Measurements from ENCODE around the gene TUG1. TPM values are rescaled to one million over a fixed set of nuclear protein-coding genes. Genes with fewer than 3 reads are reported as not detected.

Gene TUG1
- total RNA-seq, 1 experiment from 2014 or later = 103 TPM

DNA sequence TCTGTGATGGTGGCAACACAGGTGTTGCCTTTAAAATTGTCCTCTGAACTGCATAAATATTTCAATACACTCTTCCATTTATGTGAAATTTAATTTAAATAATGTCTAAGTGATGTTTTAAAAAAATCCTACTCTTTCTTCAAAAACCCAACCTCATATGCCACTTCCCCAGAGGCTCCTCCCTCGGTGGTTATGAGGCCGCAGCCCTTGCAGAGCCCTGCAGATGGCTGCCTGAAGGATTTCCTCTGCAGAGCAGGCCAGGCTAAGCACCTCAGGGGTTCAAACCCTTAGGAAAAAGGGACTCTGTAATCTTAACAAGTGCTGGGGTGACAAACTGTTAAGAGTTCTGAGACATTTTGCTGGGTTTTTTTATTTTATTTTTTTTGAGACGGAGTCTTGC, 25.7 kb upstream of the TUG1 start:
- no peaks in the 10 kb centered on the region for H3K27me3 Mint-ChIP-seq (ENCODE audit: insufficient read depth, unreplicated experiment)
- CTCF ChIA-PET = no interaction called here

GRCh38 chr22:30944986-30945385, 24.1 kb upstream of the TUG1 start:
- TF ChIP-seq, protein P1, sequence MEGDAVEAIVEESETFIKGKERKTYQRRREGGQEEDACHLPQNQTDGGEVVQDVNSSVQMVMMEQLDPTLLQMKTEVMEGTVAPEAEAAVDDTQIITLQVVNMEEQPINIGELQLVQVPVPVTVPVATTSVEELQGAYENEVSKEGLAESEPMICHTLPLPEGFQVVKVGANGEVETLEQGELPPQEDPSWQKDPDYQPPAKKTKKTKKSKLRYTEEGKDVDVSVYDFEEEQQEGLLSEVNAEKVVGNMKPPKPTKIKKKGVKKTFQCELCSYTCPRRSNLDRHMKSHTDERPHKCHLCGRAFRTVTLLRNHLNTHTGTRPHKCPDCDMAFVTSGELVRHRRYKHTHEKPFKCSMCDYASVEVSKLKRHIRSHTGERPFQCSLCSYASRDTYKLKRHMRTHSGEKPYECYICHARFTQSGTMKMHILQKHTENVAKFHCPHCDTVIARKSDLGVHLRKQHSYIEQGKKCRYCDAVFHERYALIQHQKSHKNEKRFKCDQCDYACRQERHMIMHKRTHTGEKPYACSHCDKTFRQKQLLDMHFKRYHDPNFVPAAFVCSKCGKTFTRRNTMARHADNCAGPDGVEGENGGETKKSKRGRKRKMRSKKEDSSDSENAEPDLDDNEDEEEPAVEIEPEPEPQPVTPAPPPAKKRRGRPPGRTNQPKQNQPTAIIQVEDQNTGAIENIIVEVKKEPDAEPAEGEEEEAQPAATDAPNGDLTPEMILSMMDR (IDR thresholded peaks at IDR 0.05; ENCODE audit: insufficient read depth in 1 of 2, low read depth in 1 of 2, low read length in 1 of 2, severe bottlenecking in 1 of 2, unreplicated experiment in 1 of 2) = no peak
- no peaks in the 10 kb centered on the region for H3K27me3 ChIP-seq (replicated peaks; ENCODE audit: control insufficient read depth, insufficient read depth, low read length)
- Mint-ChIP-seq H3K4me3 (ENCODE audit: unreplicated experiment) (no peak overlapping the region), H3K27ac (ENCODE audit: unreplicated experiment) (no peak overlapping the region), H3K9me3 (ENCODE audit: unreplicated experiment) (no peaks in the 10 kb centered on the region), H3K36me3 (ENCODE audit: insufficient read depth, unreplicated experiment) (peaks cover 47% of the 10 kb centered on the region), H3K27me3 (ENCODE audit: insufficient read depth, unreplicated experiment) (no peaks in the 10 kb centered on the region), H3K4me1 (ENCODE audit: low read depth, unreplicated experiment) (no peaks in the 10 kb centered on the region)
- no peak for DNase-seq
- H3K4me3 ChIP-seq (ENCODE audit: low read depth, low read length) = no peak overlapping the region
- H3K36me3 ChIP-seq (ENCODE audit: control insufficient read depth, insufficient read depth, low read length) = peaks cover 17% of the 10 kb centered on the region
- CTCF ChIA-PET = interaction anchor here (0.6 to 1.1 kb wide), 2 partner anchors 24 to 97 kb away, joined by 3 to 11 read pairs; partner anchors contain the start of gene MORC2
- H3K9me3 ChIP-seq = no peaks in the 10 kb centered on the region
- no TSS peak for BruUV-seq (replicated peaks)
- H3K4me1 ChIP-seq = no peaks in the 10 kb centered on the region
- POLR2A ChIA-PET = no interaction called here
- intact Hi-C loops (cut with micrococcal nuclease; ENCODE audit: unreplicated experiment) = no loop called here

More for the DNA sequence above, 25.7 kb upstream of the TUG1 start:
- Mint-ChIP-seq H3K4me3 (ENCODE audit: unreplicated experiment) (no peak overlapping the region), H3K27ac (ENCODE audit: unreplicated experiment) (no peak overlapping the region), H3K9me3 (ENCODE audit: unreplicated experiment) (no peaks in the 10 kb centered on the region), H3K36me3 (ENCODE audit: insufficient read depth, unreplicated experiment) (peaks cover 60% of the 10 kb centered on the region), H3K4me1 (ENCODE audit: low read depth, unreplicated experiment) (no peaks in the 10 kb centered on the region)
- BruUV-seq (replicated peaks) = no TSS peak
- Histone ChIP-seq H3K4me1 (no peaks in the 10 kb centered on the region), H3K9me3 (no peaks in the 10 kb centered on the region), H3K36me3 (ENCODE audit: control insufficient read depth, insufficient read depth, low read length) (peaks cover 15% of the 10 kb centered on the region), H3K4me3 (ENCODE audit: low read depth, low read length) (no peak overlapping the region), H3K27me3 (replicated peaks; ENCODE audit: control insufficient read depth, insufficient read depth, low read length) (no peaks in the 10 kb centered on the region)
- TF ChIP-seq, protein P1 (IDR thresholded peaks at IDR 0.05; ENCODE audit: insufficient read depth in 1 of 2, low read depth in 1 of 2, low read length in 1 of 2, severe bottlenecking in 1 of 2, unreplicated experiment in 1 of 2) = no peak
- POLR2A ChIA-PET = no interaction called here
- no peak for DNase-seq
- intact Hi-C loops (cut with micrococcal nuclease; ENCODE audit: unreplicated experiment) = no loop called here

- no peaks in the 10 kb centered on the region for H3K9me3 Mint-ChIP-seq (ENCODE audit: unreplicated experiment)
- peaks cover 15% of the 10 kb centered on the region for H3K36me3 ChIP-seq (ENCODE audit: control insufficient read depth, insufficient read depth, low read length)
Measured at GRCh38 chr22:30945653-30946052, 23.4 kb upstream of the TUG1 start.

More at GRCh38 chr22:30945653-30946052, 23.4 kb upstream of the TUG1 start:
- Mint-ChIP-seq H3K27me3 (ENCODE audit: insufficient read depth, unreplicated experiment) (no peaks in the 10 kb centered on the region), H3K4me3 (ENCODE audit: unreplicated experiment) (no peak overlapping the region), H3K4me1 (ENCODE audit: low read depth, unreplicated experiment) (no peaks in the 10 kb centered on the region), H3K36me3 (ENCODE audit: insufficient read depth, unreplicated experiment) (peaks cover 47% of the 10 kb centered on the region), H3K27ac (ENCODE audit: unreplicated experiment) (no peak overlapping the region)
- H3K4me3 ChIP-seq (ENCODE audit: low read depth, low read length) = no peak overlapping the region
- ChIA-PET CTCF (interaction anchor here (0.6 to 1.1 kb wide), 2 partner anchors 23 to 96 kb away, joined by 3 to 11 read pairs; partner anchors contain the start of gene MORC2), POLR2A (no interaction called here)
- no TSS peak for BruUV-seq (replicated peaks)
- no peaks in the 10 kb centered on the region for H3K27me3 ChIP-seq (replicated peaks; ENCODE audit: control insufficient read depth, insufficient read depth, low read length)
- no peaks in the 10 kb centered on the region for H3K9me3 ChIP-seq
- TF ChIP-seq, protein P1 (IDR thresholded peaks at IDR 0.05; ENCODE audit: insufficient read depth in 1 of 2, low read depth in 1 of 2, low read length in 1 of 2, severe bottlenecking in 1 of 2, unreplicated experiment in 1 of 2) = no peak
- intact Hi-C loops (cut with micrococcal nuclease; ENCODE audit: unreplicated experiment) = no loop called here
- no peaks in the 10 kb centered on the region for H3K4me1 ChIP-seq
- no peak for DNase-seq

Data from Caco-2 (cell line).